ENCODE results near the gene EPB41. TPM values are rescaled to one million over a fixed set of nuclear protein-coding genes. Genes with fewer than 3 reads are reported as not detected.

EPB41 gene
- total and polyA plus RNA-seq, 2 of the 4 experiments (the other 2 are of a cell fraction) = 4.6 to 10.0 TPM

DNA sequence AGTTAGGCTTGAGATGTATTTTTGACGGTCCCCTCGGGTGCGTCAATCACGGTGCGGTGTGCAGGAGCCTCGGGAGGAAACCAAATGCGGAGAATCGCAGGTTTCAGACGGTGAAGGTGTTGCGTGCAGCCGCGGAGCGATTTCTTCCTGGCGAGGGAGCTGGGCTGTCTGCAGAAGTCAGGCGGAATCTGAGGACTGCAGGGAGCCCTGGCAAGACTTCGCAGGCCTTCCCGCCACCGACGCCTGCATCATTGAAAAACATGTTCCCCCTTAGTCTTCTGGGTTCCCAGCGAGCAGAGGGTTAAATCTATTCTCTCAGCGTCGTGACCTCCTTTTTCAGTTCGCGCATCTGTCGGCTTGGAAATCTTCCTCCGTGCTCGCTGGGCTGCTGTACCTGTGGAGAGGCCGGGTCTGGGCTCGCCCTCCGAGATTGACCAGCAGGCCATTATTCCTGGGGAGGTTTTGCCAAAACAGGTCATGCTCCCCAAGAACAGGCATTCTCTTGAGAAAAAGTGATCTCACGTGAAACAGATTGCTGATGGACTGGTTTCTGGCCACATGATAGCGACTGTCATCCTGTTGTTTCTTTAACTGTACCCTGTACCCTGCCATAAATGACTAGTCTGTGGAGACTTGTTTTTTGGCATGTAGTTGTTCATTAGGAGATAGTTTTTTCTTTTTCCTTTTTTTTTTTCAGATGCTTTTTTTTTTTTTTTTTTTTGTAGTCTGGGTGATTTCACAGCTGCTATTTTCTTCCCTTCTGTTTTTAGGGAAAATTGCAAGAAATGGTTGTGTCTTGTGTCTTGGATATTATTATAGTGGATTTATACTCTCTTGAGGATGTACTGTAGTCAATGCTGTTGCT lies 894 bp downstream of the EPB41 start:
- dilution Hi-C loops (cut with HindIII; ENCODE audit: low sequenced_read_pairs, unreplicated experiment) = no loop called here
- TF ChIP-seq POLR2A (IDR thresholded peaks at IDR 0.05; ENCODE audit: low read depth, low read length) (no peak), USF2 (IDR thresholded peaks at IDR 0.05; ENCODE audit: low read depth, low read length) (no peak), CHD1 (IDR thresholded peaks at IDR 0.05; ENCODE audit: low read depth, low read length) (no peak), MXI1 (IDR thresholded peaks at IDR 0.05; ENCODE audit: borderline replicate concordance, low read depth, low read length) (no peak), SMC3 (IDR thresholded peaks at IDR 0.05; ENCODE audit: low read depth, low read length) (no peak), MAZ (IDR thresholded peaks at IDR 0.05; ENCODE audit: borderline replicate concordance, low read depth, low read length) (no peak), CTCF (conservative IDR thresholded peaks at IDR 0.05; ENCODE audit: low read depth, low read length) (no peak), BHLHE40 (IDR thresholded peaks at IDR 0.05; ENCODE audit: low read depth, low read length) (no peak), MAFK (IDR thresholded peaks at IDR 0.05; ENCODE audit: low read depth, low read length) (no peak), RAD21 (IDR thresholded peaks at IDR 0.05; ENCODE audit: low read length) (no peak), NFE2L2 (IDR thresholded peaks at IDR 0.05; ENCODE audit: low read depth, low read length) (no peak), RCOR1 (IDR thresholded peaks at IDR 0.05; ENCODE audit: insufficient replicate concordance, low read length) (no peak), CEBPB (IDR thresholded peaks at IDR 0.05; ENCODE audit: low read depth, low read length) (no peak), FOS (IDR thresholded peaks at IDR 0.05; ENCODE audit: low read depth, low read length) (no peak)
- TF ChIP-seq, protein P1, sequence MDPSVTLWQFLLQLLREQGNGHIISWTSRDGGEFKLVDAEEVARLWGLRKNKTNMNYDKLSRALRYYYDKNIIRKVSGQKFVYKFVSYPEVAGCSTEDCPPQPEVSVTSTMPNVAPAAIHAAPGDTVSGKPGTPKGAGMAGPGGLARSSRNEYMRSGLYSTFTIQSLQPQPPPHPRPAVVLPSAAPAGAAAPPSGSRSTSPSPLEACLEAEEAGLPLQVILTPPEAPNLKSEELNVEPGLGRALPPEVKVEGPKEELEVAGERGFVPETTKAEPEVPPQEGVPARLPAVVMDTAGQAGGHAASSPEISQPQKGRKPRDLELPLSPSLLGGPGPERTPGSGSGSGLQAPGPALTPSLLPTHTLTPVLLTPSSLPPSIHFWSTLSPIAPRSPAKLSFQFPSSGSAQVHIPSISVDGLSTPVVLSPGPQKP (IDR thresholded peaks at IDR 0.05; ENCODE audit: borderline replicate concordance, low read depth, low read length) = no peak

More for the DNA sequence above, 894 bp downstream of the EPB41 start:
- ChIA-PET CTCF (no interaction called here), POLR2A (ENCODE audit: unreplicated experiment) (no interaction called here)
- H3K4ac ChIP-seq (ENCODE audit: low read depth, low read length) = no peak overlapping the region
- H3K27ac ChIP-seq (ENCODE audit: insufficient read depth, low read length) = no peak overlapping the region
- 0 out of 2 replicates have a peak, but pooled peaks cover 3% of the 10 kb centered on the region for H3K9me1 ChIP-seq (ENCODE audit: insufficient read depth, low read length)
- peaks cover 5% of the 10 kb centered on the region; the same call in 1 of the 2 replicates for H3K4me1 ChIP-seq (ENCODE audit: control insufficient read depth, insufficient read depth, low read length)
- no peak overlapping the region for H3K18ac ChIP-seq (ENCODE audit: low read depth, low read length)
- no peaks in the 10 kb centered on the region for H3K36me3 ChIP-seq (ENCODE audit: control insufficient read depth, insufficient read depth, low read length)
- no peaks in the 10 kb centered on the region for H3K27me3 ChIP-seq (ENCODE audit: control insufficient read depth, insufficient read depth, low read length)
- H3K23ac ChIP-seq (ENCODE audit: low read depth, low read length) = peak overlapping the region; percentile 74
- H3K14ac ChIP-seq (replicated peaks; ENCODE audit: low read depth, low read length) = no peak overlapping the region
- peak overlapping the region; percentile 62 for H3K4me3 ChIP-seq (ENCODE audit: insufficient read depth, low read depth, low read length)
- no peak overlapping the region for H4K91ac ChIP-seq (ENCODE audit: insufficient read depth, low read depth, low read length)
- BruUV-seq (replicated peaks) = no TSS peak
- no peak overlapping the region for H2AK5ac ChIP-seq (ENCODE audit: low read depth, low read length)
- H2BK15ac ChIP-seq (ENCODE audit: low read depth, low read length) = no peak overlapping the region
- no peaks in the 10 kb centered on the region for H4K20me1 ChIP-seq (ENCODE audit: insufficient read depth, low read length)
- no peak overlapping the region for H2AK9ac ChIP-seq (replicated peaks; ENCODE audit: low read depth, low read length, poor library complexity)
- no peaks in the 10 kb centered on the region for H3K9me3 ChIP-seq (ENCODE audit: control insufficient read depth, insufficient read depth, low read length)
- peak overlapping the region; percentile 29; the same call in 1 of the 2 replicates for H3K9ac ChIP-seq (ENCODE audit: low read depth, low read length)
- DNase-seq (peak; percentile 41), ATAC-seq (ENCODE audit: low read depth) (no peak)
- H3K56ac ChIP-seq (ENCODE audit: extremely low read depth, insufficient read depth, low read length) = no peak overlapping the region
- H2BK20ac ChIP-seq (ENCODE audit: low read depth, low read length) = no peak overlapping the region
- peak overlapping the region; percentile 89 for H2AFZ ChIP-seq (replicated peaks; ENCODE audit: low read length, poor library complexity)
- no peak overlapping the region for H2BK5ac ChIP-seq (ENCODE audit: low read depth, low read length, poor library complexity, severe bottlenecking)
- no peak overlapping the region for H4K5ac ChIP-seq (ENCODE audit: low read depth, low read length)
- 4% methylated on average over 16 of the region's 32 CpGs; no CpG with 5 or more reads in 1 of the 2 experiments for WGBS, 2 experiments (ENCODE audit: extremely low coverage in 2 of 2, insufficient read length in 1 of 2)
- in situ Hi-C loops (cut with MboI; ENCODE audit: low sequenced_read_pairs) (no loop called here), intact Hi-C loops (cut with micrococcal nuclease) (no loop called here)
- peak overlapping the region; percentile 96 for H3K4me2 ChIP-seq (ENCODE audit: low read depth, low read length)
- peak overlapping the region in 1 of 2 experiments; percentile 17; a peak in 1 of 4 replicates for H4K8ac ChIP-seq (ENCODE audit: low read depth in 2 of 2, low read length in 2 of 2)
- H2BK120ac ChIP-seq (ENCODE audit: low read depth, low read length) = no peak overlapping the region
- H3K79me1 ChIP-seq (ENCODE audit: low read depth in 1 of 2, low read length in 2 of 2) = no peaks in the 10 kb centered on the region

All from IMR-90 (cell line).